Choroid plexus epithelial cell (primary cell): ENCODE data around the gene PRMT7.

Experiments
- DNase-seq: peaks from one replicate; pipeline ENCODE4 v3.0.0-alpha.2; 2010; ENCODE audit warnings: low read depth
- H3K4me3 ChIP-seq: 2 replicates; pipeline ENCODE4 v1.5.1; 2011; ENCODE audit warnings: low read depth, mild to moderate bottlenecking, control low read depth, low read length, moderate library complexity
- TF ChIP-seq, protein P1 (sequence below): conservative IDR thresholded peaks from 2 replicates; pipeline ENCODE4 v1.5.1; 2011; ENCODE audit warnings: low read depth, mild to moderate bottlenecking, control low read depth, inconsistent platforms, low read length, moderate library complexity

The PRMT7 gene, protein sequence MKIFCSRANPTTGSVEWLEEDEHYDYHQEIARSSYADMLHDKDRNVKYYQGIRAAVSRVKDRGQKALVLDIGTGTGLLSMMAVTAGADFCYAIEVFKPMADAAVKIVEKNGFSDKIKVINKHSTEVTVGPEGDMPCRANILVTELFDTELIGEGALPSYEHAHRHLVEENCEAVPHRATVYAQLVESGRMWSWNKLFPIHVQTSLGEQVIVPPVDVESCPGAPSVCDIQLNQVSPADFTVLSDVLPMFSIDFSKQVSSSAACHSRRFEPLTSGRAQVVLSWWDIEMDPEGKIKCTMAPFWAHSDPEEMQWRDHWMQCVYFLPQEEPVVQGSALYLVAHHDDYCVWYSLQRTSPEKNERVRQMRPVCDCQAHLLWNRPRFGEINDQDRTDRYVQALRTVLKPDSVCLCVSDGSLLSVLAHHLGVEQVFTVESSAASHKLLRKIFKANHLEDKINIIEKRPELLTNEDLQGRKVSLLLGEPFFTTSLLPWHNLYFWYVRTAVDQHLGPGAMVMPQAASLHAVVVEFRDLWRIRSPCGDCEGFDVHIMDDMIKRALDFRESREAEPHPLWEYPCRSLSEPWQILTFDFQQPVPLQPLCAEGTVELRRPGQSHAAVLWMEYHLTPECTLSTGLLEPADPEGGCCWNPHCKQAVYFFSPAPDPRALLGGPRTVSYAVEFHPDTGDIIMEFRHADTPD

DNA sequence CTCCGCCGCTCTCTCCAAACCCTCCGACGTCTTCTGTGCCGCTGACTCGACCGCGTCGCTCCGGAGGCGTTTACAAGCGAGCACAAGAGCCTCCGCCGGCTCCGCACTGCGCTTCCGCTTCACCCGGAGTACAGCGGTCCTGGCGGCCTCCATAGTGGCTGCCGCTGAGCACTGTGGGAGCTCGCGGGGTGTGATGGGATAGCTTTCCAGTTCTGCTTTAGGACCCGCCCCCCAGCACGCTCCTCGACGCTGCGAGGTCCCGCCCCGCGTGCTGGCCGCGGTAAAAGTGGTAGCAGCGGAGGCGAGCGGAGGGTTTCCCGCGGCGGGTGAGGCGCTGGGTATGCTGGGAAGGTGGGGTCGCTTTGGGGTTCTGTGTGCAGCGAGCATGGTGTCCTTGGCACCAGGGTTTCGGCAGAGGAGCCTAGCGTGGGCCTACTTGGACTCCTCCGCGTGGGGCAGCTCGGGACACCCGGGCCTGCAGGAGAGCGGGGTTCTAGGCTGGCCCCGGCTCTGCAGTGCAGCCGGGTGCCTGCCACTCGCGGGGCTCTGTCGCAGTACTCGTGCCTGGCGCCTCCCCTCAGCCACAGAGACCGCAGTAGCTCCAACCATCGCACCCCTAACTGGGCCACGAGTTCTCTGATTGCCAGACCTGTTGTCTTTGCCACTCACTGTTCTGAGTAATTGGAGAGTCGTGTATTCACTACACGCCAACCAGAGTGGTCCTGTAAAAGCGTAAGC, at the start of gene PRMT7, which contains the start of gene SLC7A6OS:
TSS of gene PRMT7 (plus strand) at position 246 of the 738 bp plus-strand sequence. CDS start 4,961 bp downstream, outside the sequence.
TSS of gene SLC7A6OS (minus strand) at position 173 of the 738 bp plus-strand sequence. CDS start at position 153, 20 bp downstream.
- TF ChIP-seq, protein P1, sequence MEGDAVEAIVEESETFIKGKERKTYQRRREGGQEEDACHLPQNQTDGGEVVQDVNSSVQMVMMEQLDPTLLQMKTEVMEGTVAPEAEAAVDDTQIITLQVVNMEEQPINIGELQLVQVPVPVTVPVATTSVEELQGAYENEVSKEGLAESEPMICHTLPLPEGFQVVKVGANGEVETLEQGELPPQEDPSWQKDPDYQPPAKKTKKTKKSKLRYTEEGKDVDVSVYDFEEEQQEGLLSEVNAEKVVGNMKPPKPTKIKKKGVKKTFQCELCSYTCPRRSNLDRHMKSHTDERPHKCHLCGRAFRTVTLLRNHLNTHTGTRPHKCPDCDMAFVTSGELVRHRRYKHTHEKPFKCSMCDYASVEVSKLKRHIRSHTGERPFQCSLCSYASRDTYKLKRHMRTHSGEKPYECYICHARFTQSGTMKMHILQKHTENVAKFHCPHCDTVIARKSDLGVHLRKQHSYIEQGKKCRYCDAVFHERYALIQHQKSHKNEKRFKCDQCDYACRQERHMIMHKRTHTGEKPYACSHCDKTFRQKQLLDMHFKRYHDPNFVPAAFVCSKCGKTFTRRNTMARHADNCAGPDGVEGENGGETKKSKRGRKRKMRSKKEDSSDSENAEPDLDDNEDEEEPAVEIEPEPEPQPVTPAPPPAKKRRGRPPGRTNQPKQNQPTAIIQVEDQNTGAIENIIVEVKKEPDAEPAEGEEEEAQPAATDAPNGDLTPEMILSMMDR = no peak
- DNase-seq = peak; percentile 89
- H3K4me3 ChIP-seq = peak within 1 kb of the TSS; percentile 98

DNA sequence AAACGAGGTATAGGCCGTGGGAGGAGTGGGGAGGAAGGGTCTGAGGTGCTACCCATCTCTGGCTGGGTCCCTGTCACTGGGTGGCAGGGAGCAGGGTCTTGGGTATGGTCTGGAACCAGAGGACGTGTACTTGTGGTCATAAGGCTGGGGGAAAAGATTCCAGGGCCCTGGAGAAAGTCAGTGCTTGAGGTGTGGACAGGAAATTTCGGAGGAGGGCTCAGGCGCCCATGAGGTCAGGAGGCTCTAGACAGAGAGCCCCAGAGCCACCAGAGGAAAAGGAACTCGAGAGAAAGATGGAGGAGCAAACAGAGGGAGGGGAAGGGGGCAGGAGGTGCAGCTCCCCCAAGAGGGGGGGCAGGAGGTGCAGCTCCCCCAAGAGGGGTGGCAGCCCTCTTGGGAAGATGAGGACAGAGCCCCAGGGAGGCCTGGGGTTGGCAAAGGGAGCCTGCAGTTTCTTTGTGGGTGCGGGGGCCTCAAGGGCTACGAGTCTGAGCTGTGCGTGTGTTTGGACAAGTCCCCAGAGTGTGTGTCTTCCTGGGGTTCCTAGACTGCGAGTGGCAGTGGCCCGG, 47.2 kb upstream of the PRMT7 start:
- DNase-seq = no peak
- H3K4me3 ChIP-seq = peak overlapping the region; percentile 94
- TF ChIP-seq, protein P1 = no peak

DNA sequence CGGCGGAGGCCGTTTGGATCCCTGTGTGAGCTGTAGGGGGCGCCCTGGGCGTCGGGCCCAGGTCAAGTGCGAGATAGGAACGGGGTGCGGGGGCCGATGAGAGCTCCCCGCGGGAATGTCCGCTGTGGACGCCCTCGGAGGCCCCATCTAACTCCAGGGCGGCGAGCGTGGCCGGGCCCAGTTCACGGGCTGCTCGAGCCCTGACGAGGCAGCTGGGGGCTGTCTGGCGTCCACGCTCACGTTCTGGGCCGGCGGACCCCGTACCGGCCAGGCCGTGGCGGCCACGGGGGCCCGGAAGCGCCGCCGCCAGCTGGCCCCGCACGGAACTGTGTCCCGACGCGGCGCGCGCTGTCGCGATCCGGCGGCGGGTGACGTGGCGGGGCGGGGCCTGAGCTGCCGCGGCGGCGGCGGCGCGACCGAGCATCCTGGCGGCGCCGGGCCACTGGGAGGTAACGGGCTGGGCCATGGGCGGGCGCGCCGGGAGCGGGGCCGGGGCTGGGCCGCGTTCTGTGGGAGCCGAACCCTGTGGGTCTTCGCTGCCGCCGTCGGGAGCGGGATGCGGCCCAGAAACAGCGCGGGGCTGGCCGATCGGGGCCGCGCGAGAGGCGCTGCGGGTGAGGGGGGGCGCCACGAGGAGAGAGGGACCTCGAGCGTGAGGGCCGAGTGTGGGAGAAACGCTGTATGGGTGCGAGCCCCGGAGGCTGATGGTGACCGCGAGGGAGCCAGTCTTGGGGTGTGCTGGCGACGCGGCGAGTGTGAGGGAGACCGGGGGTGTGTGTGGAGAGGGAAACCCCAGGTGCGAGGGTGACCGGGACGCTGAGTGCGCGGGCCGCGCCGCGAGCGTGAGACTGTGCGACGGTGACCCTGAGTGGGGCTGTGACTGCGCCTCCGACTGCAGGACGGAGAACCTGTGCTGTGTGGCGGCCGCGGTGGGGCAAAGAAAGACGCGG, 46.4 kb upstream of the PRMT7 start, which contains the start of gene SLC7A6:
TSS of gene SLC7A6 (plus strand) at position 399 of the 950 bp plus-strand sequence. CDS start 10,201 bp downstream, outside the sequence.
- peak; percentile 67 for DNase-seq
- peak within 1 kb of the TSS; percentile 94 for H3K4me3 ChIP-seq
- TF ChIP-seq, protein P1 = peak; percentile 70

DNA sequence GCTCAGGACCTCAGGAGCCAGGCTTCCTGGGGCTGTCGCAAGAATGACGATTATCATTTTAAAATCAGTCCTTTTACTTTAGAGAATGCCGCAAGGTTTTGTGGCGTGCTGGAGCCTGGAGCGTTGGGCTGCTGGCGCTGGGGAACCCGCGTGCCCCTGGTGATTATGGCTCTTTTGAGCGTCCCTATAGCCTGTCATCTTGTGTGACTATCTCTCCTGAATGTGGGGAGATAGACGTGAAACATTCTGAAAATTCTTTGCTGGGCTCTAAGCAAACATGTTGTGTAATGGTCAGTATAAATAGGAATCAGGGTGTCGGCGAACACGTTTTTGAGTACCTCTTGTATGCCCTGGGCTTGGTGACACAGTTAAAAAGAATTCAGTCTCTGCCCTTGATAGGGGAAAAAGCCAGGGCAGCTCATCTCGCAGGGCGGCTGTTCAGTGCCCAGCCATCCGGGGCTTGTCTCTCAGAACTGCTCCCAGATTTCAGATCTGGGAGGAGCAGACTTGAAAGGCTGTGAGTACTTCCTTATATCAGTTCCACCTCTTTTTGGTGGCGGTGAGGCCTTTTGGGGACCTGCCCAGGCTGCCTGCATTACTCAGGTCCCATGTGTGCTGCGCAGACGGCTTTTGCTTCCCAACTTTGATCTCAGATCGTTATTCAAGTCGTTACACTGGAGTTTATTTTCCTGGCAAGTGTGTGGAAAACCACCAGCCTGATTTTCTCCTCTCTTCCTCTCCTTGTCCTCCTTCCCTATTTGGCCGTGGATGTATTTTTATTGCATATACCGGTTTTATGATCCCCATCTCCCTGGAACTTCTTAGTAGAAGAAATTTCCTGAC, 45.5 kb upstream of the PRMT7 start:
- H3K4me3 ChIP-seq = peak overlapping the region; percentile 94
- TF ChIP-seq, protein P1 = no peak
- DNase-seq = peak; percentile 61

DNA sequence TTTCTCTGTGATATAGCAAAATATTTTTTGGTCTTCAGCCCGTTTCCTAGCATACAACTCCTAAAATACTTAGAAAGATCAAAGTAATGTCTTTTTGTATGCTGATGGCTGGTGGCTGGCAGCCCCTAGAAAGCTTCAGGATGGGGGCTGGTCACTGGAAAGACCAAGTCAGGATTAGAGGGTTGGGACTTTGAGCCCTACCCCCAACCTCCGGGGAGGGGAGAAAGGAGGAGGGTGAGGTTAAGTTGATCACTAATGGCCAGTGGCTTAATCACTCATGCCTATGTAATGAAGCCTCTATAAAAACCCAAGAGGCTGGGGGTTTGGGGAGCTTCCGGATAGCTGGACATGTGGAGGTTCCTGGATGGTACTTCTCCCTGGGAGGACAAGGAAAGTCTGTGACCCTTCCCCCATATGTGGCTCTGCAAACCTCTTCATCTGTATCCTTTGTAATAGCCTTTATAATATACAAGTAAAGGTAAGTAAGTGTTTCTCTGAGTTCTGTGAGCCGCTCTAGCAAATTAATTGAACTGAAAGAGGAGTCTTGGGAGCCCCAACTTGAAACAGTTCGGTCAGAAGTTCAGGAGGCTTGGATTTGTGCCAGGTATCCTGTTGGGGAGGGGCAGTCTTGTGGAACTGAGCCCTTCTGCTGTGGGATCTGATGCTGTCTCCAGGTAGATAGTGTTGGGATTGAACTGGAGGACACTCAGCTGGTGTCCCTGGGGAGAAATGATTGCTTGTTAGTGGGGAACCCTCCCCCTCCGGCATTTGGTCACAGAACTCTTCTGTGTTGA, 43.0 kb upstream of the PRMT7 start:
- no peak overlapping the region for H3K4me3 ChIP-seq
- TF ChIP-seq, protein P1 = no peak

More for the DNA sequence above, 43.0 kb upstream of the PRMT7 start:
- DNase-seq = peak; percentile 28
